Astrocyte (in vitro differentiated cells and primary cell): ENCODE data around the gene NPB. TPM values are rescaled to one million over a fixed set of nuclear protein-coding genes. Genes with fewer than 3 reads are reported as not detected.

Source experiments
- DNase-seq: peaks from one replicate; pipeline ENCODE4 v3.0.0-alpha.2; 2010; ENCODE audit warnings: low read depth
- FAIRE-seq: peaks from 2 replicates; lab custom pipeline; 2011; peaks lifted over from hg19 to GRCh38; lab: Jason Lieb, UNC
- H2AFZ ChIP-seq: 2 replicates; pipeline ENCODE4 v1.6.0; 2012; ENCODE audit warnings: low read depth, low read length, inconsistent platforms
- H3K27ac ChIP-seq: 2 replicates; pipeline ENCODE4 v1.5.1; 2011; ENCODE audit warnings: low read depth, low read length, inconsistent platforms
- H3K27me3 ChIP-seq: 2 replicates; pipeline ENCODE4 v1.6.0; 2011; ENCODE audit warnings: low read length, inconsistent platforms; ENCODE audit not compliant: insufficient read depth
- H3K36me3 ChIP-seq: 2 replicates; pipeline ENCODE4 v1.5.1; 2011; ENCODE audit warnings: low read length, inconsistent platforms; ENCODE audit not compliant: insufficient read depth
- H3K4me1 ChIP-seq: 2 replicates; pipeline ENCODE4 v1.5.1; 2011; ENCODE audit warnings: low read length, inconsistent platforms; ENCODE audit not compliant: insufficient read depth
- H3K4me2 ChIP-seq: 2 replicates; pipeline ENCODE4 v1.6.0; 2012; ENCODE audit warnings: low read length, inconsistent platforms
- H3K4me3 ChIP-seq: 2 replicates; pipeline ENCODE4 v1.5.1; 2011; ENCODE audit warnings: low read depth, mild to moderate bottlenecking, low read length, inconsistent platforms; ENCODE audit not compliant: insufficient read depth
- H3K79me2 ChIP-seq: 2 replicates; pipeline ENCODE4 v1.6.0; 2012; ENCODE audit warnings: mild to moderate bottlenecking, low read length, inconsistent platforms; ENCODE audit not compliant: insufficient read depth
- H3K9ac ChIP-seq: 2 replicates; pipeline ENCODE4 v1.6.0; 2012; ENCODE audit warnings: mild to moderate bottlenecking, low read length, inconsistent platforms
- H3K9me3 ChIP-seq: 2 replicates; pipeline ENCODE4 v1.5.1; 2012; ENCODE audit warnings: low read depth, mild to moderate bottlenecking, low read length, inconsistent platforms; ENCODE audit not compliant: insufficient read depth
- H4K20me1 ChIP-seq: 2 replicates; pipeline ENCODE4 v1.6.0; 2012; ENCODE audit warnings: low read length, inconsistent platforms; ENCODE audit not compliant: insufficient read depth
- H3K27ac Mint-ChIP-seq: one replicate; pipeline ENCODE4 v1.8.0; 2021; ENCODE audit warnings: mild to moderate bottlenecking, mixed read lengths; ENCODE audit not compliant: unreplicated experiment
- H3K27me3 Mint-ChIP-seq: one replicate; pipeline ENCODE4 v1.8.0; 2021; ENCODE audit warnings: low read depth, mixed read lengths; ENCODE audit not compliant: unreplicated experiment
- H3K36me3 Mint-ChIP-seq: one replicate; pipeline ENCODE4 v1.8.0; 2021; ENCODE audit warnings: low read depth, mixed read lengths; ENCODE audit not compliant: unreplicated experiment
- H3K4me1 Mint-ChIP-seq: one replicate; pipeline ENCODE4 v1.8.0; 2021; ENCODE audit warnings: low read depth, mixed read lengths; ENCODE audit not compliant: unreplicated experiment
- H3K4me3 Mint-ChIP-seq: one replicate; pipeline ENCODE4 v1.8.0; 2021; ENCODE audit warnings: mild to moderate bottlenecking, moderate library complexity, mixed read lengths; ENCODE audit not compliant: unreplicated experiment
- H3K9me3 Mint-ChIP-seq: one replicate; pipeline ENCODE4 v1.8.0; 2021; ENCODE audit warnings: mild to moderate bottlenecking, mixed read lengths; ENCODE audit not compliant: unreplicated experiment
- CTCF ChIP-seq: IDR thresholded peaks from 2 replicates; pipeline ENCODE4 v1.5.1; 2011; ENCODE audit warnings: low read depth, mild to moderate bottlenecking, inconsistent platforms, low read length, moderate library complexity; ENCODE audit not compliant: insufficient read depth
- EZH2 ChIP-seq: IDR thresholded peaks from 2 replicates; pipeline ENCODE4 v1.6.1; 2012; ENCODE audit warnings: mild to moderate bottlenecking, low read length, inconsistent platforms; ENCODE audit not compliant: insufficient read depth
- total RNA-seq: library from RNA; stranded (reverse); gene quantifications from 2 replicates; pipeline ENCODE4 v1.2.1, GENCODE V29; 2021

NPB gene
- total RNA-seq, 1 donor from 2014 or later, result 2.0 TPM

- no peaks in the 10 kb centered on the region for H4K20me1 ChIP-seq
- FAIRE-seq, result no peak
- peaks cover 3% of the 10 kb centered on the region for H3K4me1 ChIP-seq
- H3K79me2 ChIP-seq, result peaks cover 3% of the 10 kb centered on the region
- no peaks in the 10 kb centered on the region for H3K9me3 Mint-ChIP-seq
- no peak overlapping the region for H3K27ac ChIP-seq
- H3K4me1 Mint-ChIP-seq, result no peaks in the 10 kb centered on the region
- H3K27me3 Mint-ChIP-seq, result peaks cover 12% of the 10 kb centered on the region
- peaks cover 13% of the 10 kb centered on the region for H3K27me3 ChIP-seq
- H3K9me3 ChIP-seq, result no peaks in the 10 kb centered on the region
- DNase-seq, result no peak
- H3K36me3 ChIP-seq, result no peaks in the 10 kb centered on the region
- no peak for TF ChIP-seq EZH2
- no peak for TF ChIP-seq CTCF
- no peak overlapping the region for H3K27ac Mint-ChIP-seq
- H3K9ac ChIP-seq, result no peak overlapping the region
- H3K4me3 ChIP-seq, result no peak overlapping the region
- no peaks in the 10 kb centered on the region for H3K36me3 Mint-ChIP-seq
- no peak overlapping the region for H3K4me2 ChIP-seq
- H2AFZ ChIP-seq, result no peak overlapping the region
- no peak overlapping the region for H3K4me3 Mint-ChIP-seq
Measured at GRCh38 chr17:81941484-81942166, 39.6 kb downstream of the NPB start.

GRCh38 chr17:81942167-81942553 is 40.1 kb downstream of the NPB start:
- no peak overlapping the region for H3K4me3 Mint-ChIP-seq
- H3K27ac Mint-ChIP-seq, result no peak overlapping the region
- Histone ChIP-seq H3K27me3 (peaks cover 13% of the 10 kb centered on the region), H3K4me2 (no peak overlapping the region), H3K27ac (no peak overlapping the region), H3K4me1 (no peaks in the 10 kb centered on the region), H3K4me3 (no peak overlapping the region), H3K9ac (no peak overlapping the region), H3K36me3 (no peaks in the 10 kb centered on the region), H3K9me3 (no peaks in the 10 kb centered on the region), H4K20me1 (no peaks in the 10 kb centered on the region), H3K79me2 (no peaks in the 10 kb centered on the region), H2AFZ (no peak overlapping the region)
- H3K9me3 Mint-ChIP-seq, result no peaks in the 10 kb centered on the region
- TF ChIP-seq CTCF (no peak), EZH2 (no peak)
- no peak for FAIRE-seq
- no peaks in the 10 kb centered on the region for H3K36me3 Mint-ChIP-seq
- H3K27me3 Mint-ChIP-seq, result peaks cover 12% of the 10 kb centered on the region
- DNase-seq, result no peak
- H3K4me1 Mint-ChIP-seq, result no peaks in the 10 kb centered on the region

DNA sequence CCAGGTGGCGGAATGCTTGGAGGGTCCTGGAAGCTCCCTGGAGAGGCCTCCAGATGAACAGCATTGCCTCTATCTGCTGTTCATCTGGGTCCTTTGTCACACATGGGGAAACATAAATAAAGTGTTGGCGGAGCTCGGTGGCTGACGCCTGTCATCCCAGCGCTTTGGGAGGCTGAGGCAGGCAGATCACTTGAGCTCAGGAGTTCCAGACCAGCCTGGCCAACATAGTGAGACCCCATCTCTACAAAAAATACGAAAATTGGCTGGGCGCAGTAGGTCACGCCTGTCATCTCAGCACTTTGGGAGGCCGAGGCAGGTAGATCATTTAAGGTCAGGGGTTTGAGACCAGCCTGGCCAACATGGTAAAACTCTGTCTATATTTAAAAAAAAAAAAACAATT is 42.8 kb downstream of the NPB start:
- DNase-seq (no peak), FAIRE-seq (no peak)
- H2AFZ ChIP-seq, result no peak overlapping the region
- Mint-ChIP-seq H3K4me1 (no peaks in the 10 kb centered on the region), H3K4me3 (no peak overlapping the region), H3K9me3 (no peaks in the 10 kb centered on the region), H3K27me3 (peaks cover 11% of the 10 kb centered on the region), H3K36me3 (no peaks in the 10 kb centered on the region), H3K27ac (no peak overlapping the region)
- H3K4me1 ChIP-seq, result no peaks in the 10 kb centered on the region
- H4K20me1 ChIP-seq, result no peaks in the 10 kb centered on the region
- H3K27ac ChIP-seq, result no peak overlapping the region
- H3K4me2 ChIP-seq, result no peak overlapping the region
- H3K36me3 ChIP-seq, result no peaks in the 10 kb centered on the region
- H3K79me2 ChIP-seq, result no peaks in the 10 kb centered on the region
- H3K9ac ChIP-seq, result no peak overlapping the region
- no peak for TF ChIP-seq CTCF
- no peak for TF ChIP-seq EZH2
- peaks cover 13% of the 10 kb centered on the region for H3K27me3 ChIP-seq
- H3K9me3 ChIP-seq, result no peaks in the 10 kb centered on the region
- no peak overlapping the region for H3K4me3 ChIP-seq
